Adrenal gland (tissue), 5 donors: ENCODE data around the gene UBE2J2.

Experiments
- POLR2A ChIP-seq, 2 donors: fragments of 450-650 bp; IDR thresholded peaks; one replicate each; pipeline ENCODE4 v1.6.1; 2017; ENCODE audit warnings: antibody characterized with exemption in 2 of 2, mild to moderate bottlenecking in 2 of 2, moderate library complexity in 1 of 2
- TF ChIP-seq, protein P1 (sequence below), 6 experiments: fragments of 450-650 bp in 4 of 6; fragments of 200-600 bp in 2 of 6; sonication (generic) in 1 of 6; IDR thresholded peaks; 1 replicate in 5 of 6; 2 replicates in 1 of 6; pipeline versions ENCODE4 v1.5.1 to v1.8.0; 2016 to 2021; ENCODE audit warnings: antibody characterized with exemption in 6 of 6, mild to moderate bottlenecking in 2 of 6, moderate library complexity in 1 of 6
- donor health status: DM: no; HTN: no; CAD: no.

DNA sequence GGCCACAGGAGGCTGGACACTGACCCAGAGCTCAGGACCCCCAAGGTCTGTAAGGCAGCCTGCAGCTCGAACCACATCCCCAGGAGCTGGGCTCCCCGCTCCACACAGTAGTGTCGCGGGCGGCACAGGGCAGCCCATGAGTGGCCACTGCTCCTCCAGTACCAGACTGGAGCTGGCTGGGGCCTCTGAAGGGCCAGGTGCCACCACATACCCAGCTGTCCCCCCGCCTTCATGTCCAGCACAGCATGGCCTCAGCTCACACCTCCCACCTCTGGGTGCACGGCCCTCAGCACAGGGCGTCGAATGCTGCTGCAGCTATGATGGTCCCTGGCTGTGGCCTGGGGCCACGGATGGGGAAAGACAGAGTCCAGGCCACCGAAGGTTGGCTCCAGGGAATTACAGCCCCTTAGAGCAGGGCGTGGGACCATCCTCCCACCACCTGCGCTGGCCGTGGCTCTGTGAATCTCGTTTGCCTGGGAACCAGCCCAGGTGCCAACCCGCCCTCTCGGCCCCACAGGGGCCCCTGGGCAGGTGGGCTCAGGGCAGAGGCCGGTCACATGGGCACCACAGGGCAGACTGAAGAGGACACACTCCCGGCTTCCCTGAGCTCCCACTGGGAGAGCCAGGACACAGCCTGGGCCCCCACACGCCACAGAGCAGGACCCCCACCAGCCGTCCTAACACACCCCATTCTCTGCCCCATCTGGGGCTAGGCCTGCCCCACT is 57.6 kb downstream of the UBE2J2 start:
- TF ChIP-seq, protein P1, sequence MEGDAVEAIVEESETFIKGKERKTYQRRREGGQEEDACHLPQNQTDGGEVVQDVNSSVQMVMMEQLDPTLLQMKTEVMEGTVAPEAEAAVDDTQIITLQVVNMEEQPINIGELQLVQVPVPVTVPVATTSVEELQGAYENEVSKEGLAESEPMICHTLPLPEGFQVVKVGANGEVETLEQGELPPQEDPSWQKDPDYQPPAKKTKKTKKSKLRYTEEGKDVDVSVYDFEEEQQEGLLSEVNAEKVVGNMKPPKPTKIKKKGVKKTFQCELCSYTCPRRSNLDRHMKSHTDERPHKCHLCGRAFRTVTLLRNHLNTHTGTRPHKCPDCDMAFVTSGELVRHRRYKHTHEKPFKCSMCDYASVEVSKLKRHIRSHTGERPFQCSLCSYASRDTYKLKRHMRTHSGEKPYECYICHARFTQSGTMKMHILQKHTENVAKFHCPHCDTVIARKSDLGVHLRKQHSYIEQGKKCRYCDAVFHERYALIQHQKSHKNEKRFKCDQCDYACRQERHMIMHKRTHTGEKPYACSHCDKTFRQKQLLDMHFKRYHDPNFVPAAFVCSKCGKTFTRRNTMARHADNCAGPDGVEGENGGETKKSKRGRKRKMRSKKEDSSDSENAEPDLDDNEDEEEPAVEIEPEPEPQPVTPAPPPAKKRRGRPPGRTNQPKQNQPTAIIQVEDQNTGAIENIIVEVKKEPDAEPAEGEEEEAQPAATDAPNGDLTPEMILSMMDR (IDR thresholded peaks at IDR 0.05) = no peak
- TF ChIP-seq POLR2A (IDR thresholded peaks at IDR 0.05) = no peak
